Activated CD8-positive, alpha-beta memory T cell treated with anti-CD3 and anti-CD28 coated beads for 24 hours (primary cell): Measurements from ENCODE around the gene OR6C75.
"Not testable (repeated sequence)": the region's sequence is repeated elsewhere in the genome, so short reads cannot be mapped to it uniquely, and the experiment has no call there.

Experiments used
- DNase-seq: peaks from one replicate; pipeline ENCODE4 v3.0.0-alpha.2; 2020

The OR6C75 gene

DNA sequence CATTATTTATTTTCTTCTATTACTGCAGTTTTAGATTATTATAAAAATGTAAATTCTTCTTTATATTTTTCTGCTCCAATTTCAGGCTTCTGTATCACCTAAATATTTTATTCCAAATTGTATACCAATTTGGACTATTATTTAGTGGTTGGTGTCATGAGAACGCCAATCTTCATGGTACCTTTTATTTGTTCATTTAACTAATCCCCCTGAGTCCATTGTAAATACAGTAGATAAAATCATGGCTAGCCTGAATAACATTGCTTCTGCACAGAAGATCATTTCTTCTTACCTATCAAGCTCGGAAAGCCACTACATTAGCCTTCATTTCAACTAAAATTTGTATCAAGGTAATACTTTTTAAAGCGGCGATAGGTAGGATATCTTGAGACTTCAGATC lies at the start of gene OR6C75:
Gene OR6C75 (plus strand): TSS at position 301 of the 400 bp plus-strand sequence. CDS start 2,136 bp downstream, outside the sequence.
- no peak for DNase-seq

DNA sequence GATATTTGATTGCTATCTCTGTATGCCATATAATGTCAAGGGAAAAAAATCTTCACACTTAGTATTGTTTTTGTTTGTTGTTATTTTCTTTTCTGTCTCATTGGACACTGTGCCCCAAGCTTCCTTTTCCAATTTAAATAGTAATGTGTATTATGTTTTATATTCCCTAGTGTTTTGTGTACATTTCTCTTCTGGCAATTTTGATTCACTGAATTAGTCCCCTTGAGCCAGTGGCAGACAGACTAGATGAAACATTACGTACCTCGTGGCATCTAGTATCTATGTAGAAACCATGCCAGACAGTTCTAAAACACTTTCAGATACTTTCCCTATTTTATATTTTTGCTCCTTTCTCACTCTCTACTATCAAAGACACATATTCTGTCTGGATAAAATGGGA lies 48.7 kb upstream of the OR6C75 start, which contains the start of gene OR6C1:
Gene OR6C1 (plus strand): TSS at position 301 of the 400 bp plus-strand sequence. CDS start 6,257 bp downstream, outside the sequence.
- no peak for DNase-seq

DNA sequence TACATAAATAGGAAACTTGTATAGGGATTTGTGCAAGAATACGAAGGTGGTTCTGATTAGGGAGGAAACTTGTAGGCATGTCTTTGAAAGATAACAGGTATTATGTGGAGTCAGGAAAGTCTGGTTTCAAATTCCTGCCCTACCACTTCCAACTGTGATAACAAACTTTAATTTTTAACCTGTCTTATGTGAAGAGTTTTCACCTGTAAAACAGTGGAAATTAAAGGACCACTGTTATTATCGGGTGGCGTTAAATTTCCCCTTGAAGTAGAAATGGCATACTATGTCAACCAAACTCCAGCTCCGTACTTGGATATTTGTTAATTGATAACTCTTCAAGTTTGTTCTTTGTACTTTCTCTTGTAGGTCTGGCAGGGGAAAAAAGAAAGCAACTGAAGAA lies 42.6 kb upstream of the OR6C75 start:
- DNase-seq: no peak

DNA sequence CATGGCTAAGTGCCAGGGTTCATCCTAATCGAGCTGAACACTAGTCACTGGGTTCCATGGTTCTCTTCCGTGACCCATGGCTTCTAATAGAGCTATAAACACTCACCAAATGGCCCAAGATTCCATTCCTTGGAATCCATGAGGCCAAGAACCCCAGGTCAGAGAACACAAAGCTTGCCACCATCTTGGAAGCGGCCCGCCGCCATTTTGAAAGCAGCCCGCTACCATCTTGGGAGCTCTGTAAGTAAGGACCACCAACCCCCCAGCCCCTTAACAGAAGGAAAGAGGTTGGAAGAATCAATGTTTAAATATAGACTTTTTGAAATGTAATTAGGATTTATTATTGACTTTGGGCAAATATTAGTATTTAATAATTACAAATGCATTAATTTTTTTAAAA lies 37.0 kb upstream of the OR6C75 start:
- DNase-seq: not testable (repeated sequence)

DNA sequence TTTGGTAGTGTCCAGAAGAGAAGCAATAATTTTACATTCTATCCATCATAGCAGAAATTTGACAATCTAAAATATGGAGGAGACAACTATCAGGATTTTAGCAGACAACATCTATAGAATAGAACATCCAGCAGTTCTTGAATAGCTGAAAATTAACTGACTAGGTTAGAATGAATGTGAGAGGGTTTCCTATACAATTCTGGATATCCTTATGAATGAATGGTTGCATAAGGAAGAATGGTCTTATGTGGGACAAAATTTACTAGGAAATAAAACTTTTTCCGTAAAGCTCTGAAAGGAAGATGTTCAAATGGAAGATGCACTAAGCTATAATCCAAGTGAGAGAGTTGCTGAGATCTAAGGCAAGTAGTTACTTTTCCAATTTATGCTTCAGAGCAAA lies 32.3 kb upstream of the OR6C75 start, which contains the start of gene OR6C3:
Gene OR6C3 (plus strand): TSS at position 301 of the 400 bp plus-strand sequence. CDS start 955 bp downstream, outside the sequence.
- no peak for DNase-seq

DNA sequence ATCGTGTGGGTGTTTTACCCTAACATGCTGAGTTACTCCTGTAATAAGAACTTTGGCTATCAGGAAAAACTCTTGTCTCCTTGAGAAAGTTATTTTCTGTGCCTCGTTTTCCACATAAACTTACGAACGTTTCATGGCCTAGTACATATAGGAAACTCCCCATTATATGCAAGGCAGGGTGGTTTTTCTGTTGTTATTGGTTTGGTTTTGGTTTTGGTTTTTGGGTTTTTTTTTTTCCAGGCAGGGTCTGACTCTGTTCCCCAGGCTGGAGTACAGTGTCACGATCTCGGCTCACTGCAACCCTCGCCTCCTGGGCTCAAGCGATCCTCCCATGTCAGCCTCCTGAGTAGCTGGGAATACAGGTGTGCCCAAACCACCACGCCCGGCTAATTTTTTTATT lies 26.8 kb upstream of the OR6C75 start:
- DNase-seq: no peak

DNA sequence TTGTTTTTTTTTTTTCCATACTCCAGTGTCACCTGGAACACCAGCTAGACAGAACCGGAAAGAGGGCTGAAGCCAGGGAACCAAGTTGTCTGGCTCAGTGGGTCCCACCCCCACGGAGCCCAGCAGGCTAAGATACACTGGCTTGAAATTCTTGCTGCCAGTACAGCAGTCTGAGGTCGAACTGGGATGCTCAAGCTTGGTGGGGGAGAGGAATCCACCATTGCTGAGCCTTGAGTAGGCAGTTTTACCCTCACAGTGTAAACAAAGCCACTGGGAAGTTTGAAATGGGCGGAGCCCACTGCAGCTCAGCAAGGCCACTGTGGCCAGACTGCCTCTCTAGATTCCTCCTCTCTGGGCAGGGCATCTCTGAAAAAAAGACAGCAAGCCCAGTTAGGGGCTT lies 7.4 kb upstream of the OR6C75 start:
- DNase-seq: not testable (repeated sequence)

DNA sequence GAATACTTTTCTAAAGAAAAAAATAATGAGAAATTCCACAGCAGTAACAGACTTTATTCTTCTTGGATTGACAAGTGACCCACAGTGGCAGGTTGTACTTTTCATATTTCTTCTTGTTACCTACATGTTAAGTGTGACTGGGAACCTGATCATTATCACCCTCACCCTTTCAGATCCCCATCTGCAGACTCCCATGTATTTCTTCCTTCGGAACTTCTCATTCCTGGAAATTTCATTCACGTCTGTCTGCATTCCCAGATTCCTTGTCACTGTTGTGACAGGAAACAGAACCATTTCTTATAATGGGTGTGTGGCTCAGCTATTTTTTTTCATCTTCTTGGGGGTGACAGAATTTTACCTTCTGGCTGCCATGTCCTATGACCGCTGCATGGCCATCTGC lies 2.3 kb downstream of the OR6C75 start:
- DNase-seq: no peak

DNA sequence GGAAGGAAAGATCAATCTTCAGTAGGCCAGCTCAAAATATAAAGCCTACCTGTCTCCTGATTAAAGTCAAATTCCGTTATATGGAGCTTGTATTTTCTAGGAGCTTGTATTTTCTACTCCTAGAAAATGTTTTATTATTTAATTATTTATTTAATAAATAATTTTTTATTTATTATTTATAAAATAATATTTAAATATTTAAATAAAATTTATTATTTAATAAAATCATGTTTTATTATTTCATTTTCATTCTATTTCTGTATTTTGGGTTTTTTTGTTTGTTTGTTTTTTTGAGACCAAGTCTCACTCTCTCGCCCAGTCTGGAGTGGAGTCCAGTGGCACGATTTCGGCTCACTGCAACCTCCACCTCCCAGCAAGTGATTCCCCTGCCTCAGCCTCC lies 9.7 kb downstream of the OR6C75 start:
- no peak for DNase-seq

DNA sequence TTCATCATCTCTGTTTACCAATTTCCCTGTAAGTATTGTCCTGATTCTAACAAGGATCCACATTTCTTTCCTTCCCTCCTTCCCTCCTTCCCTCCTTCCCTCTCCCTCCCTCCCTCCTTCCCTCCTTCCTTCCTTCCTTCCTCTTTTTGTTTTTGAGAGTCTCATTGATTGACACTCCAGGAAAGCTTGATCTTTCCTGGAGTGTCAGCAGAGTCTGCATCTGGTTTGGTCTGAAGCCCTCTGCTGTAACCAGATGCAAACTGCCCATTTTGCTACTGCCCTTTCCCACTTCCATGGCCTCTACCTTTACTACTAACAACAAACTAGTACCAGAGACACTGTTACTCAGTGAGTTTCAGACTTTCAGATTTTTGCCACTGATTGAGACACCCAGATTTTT lies 23.1 kb downstream of the OR6C75 start:
- no peak for DNase-seq

DNA sequence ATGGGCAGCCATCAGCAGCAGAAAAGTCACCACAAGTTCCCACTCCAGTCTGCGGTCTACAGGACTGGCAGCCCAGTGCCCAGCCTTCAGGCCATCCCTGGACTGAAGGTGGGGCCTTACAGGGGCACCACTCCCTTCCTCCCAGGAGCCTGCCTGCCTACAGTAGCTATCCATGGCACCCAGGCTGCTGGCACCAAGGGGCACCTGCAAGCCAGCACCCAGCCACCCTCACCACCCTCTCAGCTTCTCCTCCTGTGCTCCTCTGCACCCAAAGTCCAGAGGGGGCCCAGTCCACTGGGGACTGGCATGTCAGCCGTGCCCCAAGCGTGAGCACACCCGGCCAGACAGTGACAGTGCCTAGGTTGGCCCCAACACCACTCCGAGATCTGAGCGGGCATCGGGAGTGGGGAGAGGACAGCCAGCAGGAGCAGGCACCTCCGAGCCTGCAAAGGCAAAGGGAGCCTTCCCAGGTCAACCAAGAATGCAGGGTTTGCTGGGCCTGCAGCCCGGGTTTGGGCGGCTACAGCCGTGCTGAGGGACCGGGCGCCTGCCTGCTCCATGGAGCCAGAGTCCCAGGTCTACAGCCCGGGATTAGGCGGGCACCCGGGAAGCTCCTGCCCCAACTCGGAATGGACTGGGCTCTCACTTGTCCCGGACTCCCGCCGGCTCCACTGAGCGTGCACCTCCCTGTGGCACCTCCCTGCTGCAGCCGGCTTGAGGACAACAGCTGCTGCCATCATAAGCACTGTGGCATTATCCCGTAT lies 29.4 kb downstream of the OR6C75 start:
- DNase-seq: no peak

DNA sequence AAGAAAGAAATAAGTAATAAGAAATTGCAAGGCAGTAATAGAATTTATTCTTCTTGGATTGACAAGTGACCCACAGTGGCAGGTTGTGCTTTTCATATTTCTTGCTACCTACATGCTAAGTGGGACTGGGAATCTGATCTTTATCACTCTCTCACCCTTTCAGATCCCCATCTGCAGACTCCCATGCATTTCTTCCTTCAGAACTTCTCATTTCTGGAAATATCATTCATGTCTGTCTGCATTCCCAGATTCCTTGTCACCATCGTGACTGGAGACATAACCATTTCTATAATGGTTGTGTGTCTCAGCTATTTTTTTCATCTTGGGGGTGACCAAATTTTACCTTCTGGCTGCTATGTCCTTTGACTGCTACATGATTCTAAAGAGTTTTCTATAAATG lies 33.6 kb downstream of the OR6C75 start:
- no peak for DNase-seq

DNA sequence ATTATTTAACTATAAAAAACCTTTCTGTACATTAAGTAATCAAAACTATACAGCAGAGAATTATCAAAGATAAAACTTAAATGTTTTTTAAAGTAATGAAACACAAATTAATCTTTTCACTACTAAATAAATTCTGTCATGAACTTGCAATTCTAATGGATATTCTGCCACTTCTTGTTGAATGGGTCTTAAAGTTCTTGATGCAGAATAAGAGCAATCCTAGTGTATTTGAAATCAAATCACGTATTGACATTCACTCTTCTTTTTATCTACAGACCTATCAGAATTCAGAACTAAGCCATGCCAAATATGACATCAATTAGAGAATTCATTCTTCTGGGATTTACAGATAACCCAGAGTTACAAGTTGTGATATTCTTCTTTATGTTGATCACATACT lies 37.5 kb downstream of the OR6C75 start, which contains the start of gene OR6C65:
Gene OR6C65 (plus strand): TSS at position 301 of the 400 bp plus-strand sequence. CDS start 0 bp downstream, at position 301.
- DNase-seq: no peak

DNA sequence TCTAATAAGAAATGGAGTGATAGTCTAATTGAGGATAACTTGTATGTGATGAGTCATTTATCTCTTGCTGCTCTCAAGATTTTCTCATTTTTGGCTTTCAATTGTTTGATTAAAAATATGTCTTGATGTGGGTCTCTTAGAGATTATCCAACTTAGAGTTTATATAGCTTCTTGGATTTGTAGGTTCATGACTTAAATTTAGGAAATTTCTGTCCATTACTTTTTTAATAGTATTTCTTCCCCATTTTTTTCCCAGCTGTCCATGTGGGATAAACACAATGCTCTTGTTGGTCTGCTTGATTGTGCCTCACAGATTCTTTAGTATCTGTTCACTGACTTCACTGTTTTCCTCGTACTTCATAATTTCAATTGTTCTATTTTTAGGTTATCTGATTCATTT lies 45.1 kb downstream of the OR6C75 start:
- DNase-seq: no peak

DNA sequence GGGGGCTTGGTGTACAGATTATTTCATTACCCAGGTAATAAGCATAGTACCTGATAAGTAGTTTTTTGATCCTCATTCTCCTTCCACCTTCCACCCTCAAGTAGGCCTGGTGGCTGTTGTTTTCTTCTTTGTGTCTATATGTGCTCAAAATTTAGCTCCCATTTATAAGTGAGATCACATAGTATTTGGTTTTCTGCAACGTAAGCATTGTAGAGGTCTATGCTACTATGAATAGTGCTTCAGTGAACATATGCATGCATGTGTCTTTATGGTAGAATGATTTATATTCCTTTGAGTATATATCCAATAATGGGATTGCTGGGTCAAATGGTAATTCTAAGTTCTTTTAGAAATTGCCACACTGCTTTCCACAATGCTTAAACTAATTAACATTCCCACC lies 46.4 kb downstream of the OR6C75 start:
- DNase-seq: not testable (repeated sequence)

DNA sequence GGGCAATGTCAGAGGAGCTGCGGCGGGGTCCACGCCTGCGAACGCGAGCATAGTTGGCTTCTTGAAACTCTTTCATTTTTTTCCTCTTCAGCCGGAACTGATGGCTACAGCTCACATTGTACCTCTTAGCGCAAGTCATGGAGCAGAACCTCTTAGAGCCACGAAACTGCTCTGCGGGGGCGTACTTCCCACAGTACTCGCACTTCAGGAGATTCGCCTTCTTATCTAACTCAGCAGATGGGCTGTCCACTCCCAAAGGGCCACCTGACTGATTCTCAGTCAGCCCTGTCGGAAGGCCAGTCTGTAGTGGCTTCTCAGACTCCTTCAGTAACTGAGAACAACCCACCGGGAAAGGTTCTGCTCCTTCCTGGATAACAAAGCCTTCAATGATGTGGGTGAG lies 49.4 kb downstream of the OR6C75 start:
- not testable (repeated sequence) for DNase-seq

DNA sequence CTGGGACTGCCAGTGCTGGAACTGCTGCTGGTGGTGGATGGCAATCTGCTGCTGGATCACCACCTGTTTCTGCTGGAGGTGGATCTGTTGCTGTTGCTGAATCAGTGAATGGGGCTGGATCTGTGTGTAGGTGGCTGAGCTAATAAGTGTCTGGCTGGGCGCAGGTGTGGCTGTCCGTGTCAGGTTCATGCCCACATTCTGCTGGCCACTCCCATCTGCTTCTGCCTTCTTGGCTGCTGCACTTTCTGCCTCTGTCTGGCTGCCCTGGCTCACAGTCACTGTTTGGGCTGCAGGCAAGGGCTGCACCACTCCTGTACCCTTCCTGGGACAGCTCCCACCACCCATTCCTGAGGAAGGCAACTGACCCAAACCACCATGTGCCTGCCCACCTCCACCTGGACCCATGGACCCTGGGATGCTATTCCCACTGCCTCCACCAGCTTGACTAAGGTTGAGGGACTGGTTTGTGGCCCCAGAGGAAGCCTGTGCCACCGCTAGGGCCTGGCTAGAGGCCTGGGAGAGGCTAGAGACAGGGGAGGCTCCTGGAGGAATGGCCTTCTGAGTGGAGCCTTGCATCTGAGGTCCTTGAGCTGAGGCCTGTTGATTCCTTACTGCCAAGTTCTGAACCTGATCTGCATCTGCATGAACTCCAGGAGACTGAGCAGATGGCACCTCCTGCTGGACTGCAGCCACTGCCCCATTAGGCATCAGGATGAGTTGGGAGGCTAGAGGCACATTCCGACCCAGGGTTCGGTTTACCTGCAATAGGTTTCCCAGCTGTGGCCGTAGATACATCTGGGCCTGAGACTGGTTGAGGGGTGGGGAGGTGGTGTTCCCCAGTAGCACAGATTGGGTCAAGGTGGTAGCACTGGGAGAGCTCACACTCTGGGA lies 51.0 kb downstream of the OR6C75 start:
- DNase-seq: not testable (repeated sequence)

DNA sequence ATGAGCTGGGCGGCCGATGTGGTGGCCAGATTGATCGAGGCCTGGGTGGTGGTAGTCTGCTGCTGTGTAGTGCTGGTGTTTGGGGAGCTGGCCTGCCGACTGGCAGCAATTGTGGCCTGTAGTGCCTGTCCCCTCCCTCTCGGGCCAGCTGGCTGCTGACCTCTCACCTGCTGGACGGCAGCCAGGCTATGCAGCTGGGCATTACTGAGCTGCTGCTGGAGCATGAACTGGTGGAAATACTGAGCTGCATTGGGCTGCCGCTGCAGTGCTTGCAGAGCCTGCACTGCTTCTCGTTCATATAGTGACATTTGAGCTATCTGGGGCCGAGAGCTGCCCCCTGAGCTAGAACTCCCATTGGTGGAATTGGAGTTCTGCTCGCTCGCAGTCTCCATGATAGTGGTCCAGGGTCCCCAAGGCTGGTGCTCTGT lies 51.6 kb downstream of the OR6C75 start:
- DNase-seq: not testable (repeated sequence)

DNA sequence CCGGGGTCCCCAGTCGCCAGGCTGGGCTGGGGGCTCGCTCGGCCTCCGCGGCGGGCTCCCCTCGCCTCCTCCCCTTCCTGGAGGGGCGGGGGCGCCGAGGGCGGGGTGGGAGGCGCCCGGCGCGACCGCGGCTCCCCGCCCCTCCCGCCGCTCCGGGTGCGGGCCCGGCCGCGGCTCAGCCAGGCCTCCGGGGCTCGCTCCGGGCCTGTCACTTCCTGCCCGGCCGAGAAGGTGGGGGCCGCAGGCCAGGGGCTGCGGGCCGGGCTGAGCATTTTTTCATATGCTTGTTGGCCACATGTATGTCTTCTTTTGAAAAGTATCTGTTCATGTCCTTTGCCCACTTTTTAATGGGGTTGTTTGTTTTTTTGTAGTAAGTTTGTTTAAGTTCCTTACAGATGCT lies 52.1 kb downstream of the OR6C75 start:
- DNase-seq: not testable (repeated sequence)

DNA sequence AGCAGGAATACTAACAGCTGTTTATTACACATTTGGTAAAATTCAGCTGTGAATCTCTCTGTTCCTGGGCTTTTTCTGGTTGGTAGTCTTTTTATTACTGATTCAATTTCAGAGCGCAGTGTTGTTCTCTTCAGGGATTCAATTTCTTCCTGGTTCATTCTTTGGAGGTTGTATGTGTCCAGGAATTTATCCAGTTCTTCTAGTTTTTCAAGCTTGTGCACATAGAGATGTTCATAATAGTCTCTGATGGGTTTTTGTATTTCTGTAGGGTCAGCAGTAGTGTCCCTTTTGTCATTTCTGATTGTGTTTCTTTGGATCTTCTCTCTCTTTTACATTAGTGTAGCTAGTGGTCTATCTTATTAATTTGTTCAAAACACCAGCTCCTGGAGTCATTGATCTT lies 54.2 kb downstream of the OR6C75 start:
- DNase-seq: no peak
